A549 (cell line): ENCODE measurements around the gene DYNC2I2.

Experiments used
- CEBPB ChIP-seq, 2 experiments: fragments of >200 bp in 1 of 2; sonication (Bioruptor Twin) in 1 of 2; formaldehyde crosslinking in 1 of 2; IDR thresholded peaks; 2 replicates each; pipeline ENCODE4 v1.6.1; 2012 to 2016
- CTCF ChIP-seq: fragments of >200 bp; sonication (Bioruptor Twin); formaldehyde crosslinking; IDR thresholded peaks from 3 replicates; pipeline ENCODE4 v1.5.1; 2016
- FOSL2 ChIP-seq, 2 experiments: fragments of 450-650 bp in 1 of 2; fragments of >200 bp in 1 of 2; sonication (Bioruptor Twin) in 1 of 2; formaldehyde crosslinking; IDR thresholded peaks; 2 replicates each; pipeline versions ENCODE4 v1.5.0 to v1.6.1; 2016 to 2020; ENCODE audit warnings: mild to moderate bottlenecking in 1 of 2, moderate library complexity in 1 of 2
- GATA3 ChIP-seq: IDR thresholded peaks from 2 replicates; pipeline ENCODE4 v1.6.1; 2012; ENCODE audit warnings: borderline replicate concordance
- HMGXB4 ChIP-seq: fragments of 250-450 bp; sonication (Bioruptor Pico); IDR thresholded peaks from 2 replicates; pipeline ENCODE4 v1.5.0; 2021; ENCODE audit warnings: mild to moderate bottlenecking, moderate library complexity, borderline replicate concordance
- MAX ChIP-seq: IDR thresholded peaks from 2 replicates; pipeline ENCODE4 v1.6.1; 2012
- MAZ ChIP-seq: fragments of 150-350 bp; IDR thresholded peaks from 2 replicates; pipeline ENCODE4 v1.6.1; 2014; ENCODE audit warnings: antibody characterized with exemption, low read depth, low read length, borderline replicate concordance
- POLR2A ChIP-seq: IDR thresholded peaks from 2 replicates; pipeline ENCODE4 v1.6.1; 2012; ENCODE audit warnings: mild to moderate bottlenecking, low read length
- RAD21 ChIP-seq, 2 experiments: fragments of >200 bp in 1 of 2; sonication (Bioruptor Twin) in 1 of 2; formaldehyde crosslinking in 1 of 2; IDR thresholded peaks in 1 of 2; conservative IDR thresholded peaks in 1 of 2; 2 replicates in 1 of 2; 3 replicates in 1 of 2; pipeline ENCODE4 v1.6.1; 2012 to 2018; ENCODE audit warnings: inconsistent platforms in 1 of 2
- REST ChIP-seq: fragments of 200-600 bp; sonication (generic); IDR thresholded peaks from 2 replicates; pipeline ENCODE4 v1.6.1; 2016; ENCODE audit warnings: antibody characterized with exemption, mild to moderate bottlenecking, moderate library complexity
- SREBF2 ChIP-seq: fragments of 450-650 bp; IDR thresholded peaks from 2 replicates; pipeline ENCODE4 v1.6.1; 2014; ENCODE audit warnings: mild to moderate bottlenecking, moderate library complexity
- TFCP2L1 ChIP-seq: fragments of 250-450 bp; sonication (Bioruptor Pico); IDR thresholded peaks from 2 replicates; pipeline ENCODE4 v1.5.0; 2021; ENCODE audit warnings: mild to moderate bottlenecking

GRCh38 chr9:128657796-128658195 is 1.1 kb upstream of the DYNC2I2 start:
- TF ChIP-seq RAD21 (conservative IDR thresholded peaks at IDR 0.05 in 1 of 2, IDR thresholded peaks at IDR 0.05 in 1 of 2) (no peak), MAZ (no peak), REST (no peak), HMGXB4 (no peak), CTCF (no peak), CEBPB (IDR thresholded peaks at IDR 0.05) (no peak), TFCP2L1 (CRISPR knock-in tag) (no peak), MAX (no peak), POLR2A (no peak), FOSL2 (IDR thresholded peaks at IDR 0.05) (no peak), FOSL2 (CRISPR knock-in tag; IDR thresholded peaks at IDR 0.05) (no peak), SREBF2 (no peak), GATA3 (no peak)
